GM21423 (cell line): Measurements from ENCODE around the gene OR4N2.
"Not testable (repeated sequence)": the region's sequence is repeated elsewhere in the genome, so short reads cannot be mapped to it uniquely, and the experiment has no call there.

ENCODE experiments used
- ATAC-seq: cut with Tn5 transposase; IDR thresholded peaks from one replicate; pipeline ENCODE4 v1.9.1; 2021; ENCODE audit warnings: mild to moderate bottlenecking, moderate library complexity; ENCODE audit not compliant: unreplicated experiment

The OR4N2 gene

GRCh38 chr14:19828314-19828713 is 24.7 kb downstream of the OR4N2 start:
- ATAC-seq, result no peak

DNA sequence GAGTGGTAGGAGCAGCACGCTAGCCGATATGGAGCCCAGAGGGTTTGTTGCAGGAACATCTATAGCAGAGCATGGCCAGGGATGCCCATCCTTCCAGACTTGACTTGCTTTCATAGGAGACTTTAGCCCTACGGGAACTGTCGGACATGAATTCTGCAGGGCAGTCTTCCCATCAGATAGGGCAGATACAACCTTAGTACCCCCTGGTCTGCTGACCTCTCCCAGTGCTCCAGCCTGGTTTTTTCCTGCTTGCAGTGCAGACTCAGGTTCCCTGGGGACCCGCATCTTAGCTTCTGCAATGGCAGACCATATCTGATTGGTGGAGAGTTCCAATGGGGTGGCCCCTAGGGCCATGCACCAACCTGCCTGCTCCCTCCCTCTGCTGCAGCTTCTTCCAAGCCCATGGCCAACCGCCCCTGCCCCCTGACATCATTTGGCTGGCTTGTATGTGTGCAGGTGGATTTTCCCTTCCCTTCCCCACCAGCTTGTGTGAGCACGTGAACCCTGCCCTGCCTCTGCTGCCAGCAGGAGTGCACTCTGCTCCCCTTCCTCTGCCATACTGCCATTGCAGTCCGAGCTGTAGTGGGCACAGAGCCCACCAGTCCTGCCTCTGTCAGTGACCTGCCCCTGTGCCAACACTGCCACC is 30.8 kb downstream of the OR4N2 start:
- not testable (repeated sequence) for ATAC-seq

- no peak for ATAC-seq
Measured at GRCh38 chr14:19838433-19838832, 34.9 kb downstream of the OR4N2 start.

GRCh38 chr14:19851365-19851764 is 47.8 kb downstream of the OR4N2 start:
- ATAC-seq, result no peak

DNA sequence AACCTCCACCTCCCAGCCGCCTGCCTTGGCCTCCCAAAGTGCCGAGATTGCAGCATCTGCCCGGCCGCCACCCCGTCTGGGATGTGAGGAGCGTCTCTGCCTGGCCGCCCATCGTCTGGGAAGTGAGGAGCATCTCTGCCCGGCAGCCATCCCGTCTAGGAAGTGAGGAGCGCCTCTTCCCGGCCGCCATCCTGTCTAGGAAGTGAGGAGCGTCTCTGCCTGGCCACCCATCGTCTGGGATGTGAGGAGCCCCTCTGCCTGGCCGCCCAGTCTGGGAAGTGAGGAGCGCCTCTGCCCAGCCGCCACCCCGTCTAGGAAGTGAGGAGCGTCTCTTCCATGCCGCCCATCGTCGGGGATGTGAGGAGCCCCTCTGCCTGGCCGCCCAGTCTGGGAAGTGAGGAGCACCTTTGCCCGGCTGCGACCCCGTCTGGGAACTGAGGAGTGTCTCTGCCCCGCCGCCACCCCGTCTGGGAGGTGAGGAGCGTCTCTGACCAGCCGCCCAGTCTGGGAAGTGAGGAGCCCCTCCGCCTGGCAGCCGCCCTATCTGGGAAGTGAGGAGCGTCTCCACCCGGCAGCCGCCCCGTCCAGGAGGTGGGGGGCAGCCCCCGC is 62.6 kb downstream of the OR4N2 start:
- ATAC-seq, result not testable (repeated sequence)

- ATAC-seq, result no peak
Measured at GRCh38 chr14:19873178-19873577, 69.6 kb downstream of the OR4N2 start.

- no peak for ATAC-seq
Measured at GRCh38 chr14:19874842-19875241, 71.3 kb downstream of the OR4N2 start, which contains the start of gene OR4K2. Gene OR4K2, plus strand, starts transcription at chr14:19875142. Its CDS starts 1,126 bp downstream, at chr14:19876268.

GRCh38 chr14:19878029-19878642 is 74.6 kb downstream of the OR4N2 start:
- no peak for ATAC-seq
